Panc1 (cell line): ENCODE results near the gene EVX2. TPM values are rescaled to one million over a fixed set of nuclear protein-coding genes. Genes with fewer than 3 reads are reported as not detected.

Experiments used
- ATAC-seq: fragments of 200-7000 bp; cut with Tn5 transposase; 2 replicates; pipeline ENCODE4 v1.9.1; 2020; ENCODE audit warnings: mild to moderate bottlenecking, moderate library complexity
- BruUV-seq: library from RNA; stranded (reverse); fragments of 400-500 nt; replicated peaks from 2 replicates; lab custom pipeline; 2021; lab: Mats Ljungman, UMichigan
- CTCF ChIA-PET: fragments of 300-600 bp; sonication (Branson Sonifier 250); formaldehyde crosslinking; loops from one replicate; lab custom pipeline; 2022; ENCODE audit warnings: antibody characterized with exemption; lab: Charles Lee
- POLR2A ChIA-PET: fragments of 300-600 bp; sonication (Branson Sonifier 250); formaldehyde crosslinking; loops from one replicate; lab custom pipeline; 2022; ENCODE audit warnings: antibody characterized with exemption; lab: Charles Lee
- DNase-seq: peaks from one replicate; pipeline ENCODE4 v3.0.0-alpha.2; 2010; ENCODE audit warnings: low read depth, low spot score
- H3K27ac ChIP-seq: 2 replicates; pipeline ENCODE4 v1.5.1; 2011; ENCODE audit warnings: mild to moderate bottlenecking, low read length, inconsistent platforms
- H3K27me3 ChIP-seq: fragments of 200-500 bp; sonication (Bioruptor generic); 2 replicates; pipeline ENCODE4 v1.6.0; 2014; ENCODE audit warnings: low read length, inconsistent platforms; ENCODE audit not compliant: control insufficient read depth, insufficient read depth
- H3K36me3 ChIP-seq: fragments of 200-500 bp; sonication (Bioruptor generic); 2 replicates; pipeline ENCODE4 v1.5.1; 2014; ENCODE audit warnings: inconsistent platforms, mild to moderate bottlenecking, low read length, moderate library complexity; ENCODE audit not compliant: control insufficient read depth, insufficient read depth
- H3K4me1 ChIP-seq: 2 replicates; pipeline ENCODE4 v1.5.1; 2011; ENCODE audit warnings: inconsistent platforms, mild to moderate bottlenecking, low read length, moderate library complexity; ENCODE audit not compliant: control insufficient read depth, insufficient read depth
- H3K4me3 ChIP-seq, 2 experiments: 2 replicates each; pipeline ENCODE4 v1.5.1; 2011 to 2012; ENCODE audit warnings: low read depth in 2 of 2, low read length in 2 of 2, mild to moderate bottlenecking in 2 of 2, inconsistent platforms in 1 of 2, moderate library complexity in 1 of 2
- H3K9me3 ChIP-seq: fragments of 200-500 bp; sonication (Bioruptor generic); 2 replicates; pipeline ENCODE4 v1.5.1; 2014; ENCODE audit warnings: low read depth, mild to moderate bottlenecking, inconsistent platforms, low read length, moderate library complexity; ENCODE audit not compliant: control insufficient read depth, insufficient read depth
- POLR2AphosphoS5 ChIP-seq: IDR thresholded peaks from 2 replicates; pipeline ENCODE4 v1.6.1; 2012; ENCODE audit warnings: mild to moderate bottlenecking, low read depth, low read length, moderate library complexity
- REST ChIP-seq, 2 experiments: IDR thresholded peaks; 2 replicates each; pipeline ENCODE4 v1.6.1; 2011 to 2012; ENCODE audit warnings: low read depth in 2 of 2, control low read depth in 1 of 2, low read length in 1 of 2, mild to moderate bottlenecking in 1 of 2, moderate library complexity in 1 of 2; ENCODE audit not compliant: insufficient read depth in 1 of 2
- SIN3A ChIP-seq: IDR thresholded peaks from 2 replicates; pipeline ENCODE4 v1.6.1; 2012; ENCODE audit warnings: low read depth, mild to moderate bottlenecking, low read length, moderate library complexity, borderline replicate concordance; ENCODE audit not compliant: insufficient read depth
- TCF7L2 ChIP-seq: IDR thresholded peaks from 2 replicates; pipeline ENCODE4 v1.6.1; 2011; ENCODE audit warnings: mild to moderate bottlenecking, low read depth, low read length, inconsistent platforms
- in situ Hi-C: cut with HindIII; loops from 2 replicates; pipeline ENCODE4 v1.10.0; 2016; ENCODE audit warnings: low sequenced_read_pairs, low pct_unique_long_range_greater_than_20kb
- intact Hi-C: fragments of 100-400 bp; cut with micrococcal nuclease; formaldehyde crosslinking; loops from one replicate; pipeline ENCODE4 v1.10.0; 2022; ENCODE audit not compliant: unreplicated experiment
- total RNA-seq: library from RNA; stranded (reverse); gene quantifications from one replicate; pipeline ENCODE4 v1.2.1, GENCODE V29; 2021; ENCODE audit not compliant: unreplicated experiment
- TF ChIP-seq, protein P1 (sequence below): fragments of 450-650 bp; IDR thresholded peaks from 2 replicates; pipeline ENCODE4 v1.5.1; 2017; ENCODE audit warnings: mild to moderate bottlenecking

The EVX2 gene
- total RNA-seq, 1 experiment from 2014 or later = not detected

GRCh38 chr2:176132205-176133171 is 48.7 kb upstream of the EVX2 start:
- no peaks in the 10 kb centered on the region for H3K27me3 ChIP-seq
- peak overlapping the region; percentile 35 to 47 for H3K4me3 ChIP-seq
- CTCF ChIA-PET = interaction anchor here (1.7 kb wide), 1 partner anchor 323 kb away, joined by 18 read pairs; no protein-coding TSS in a partner anchor
- H3K36me3 ChIP-seq = no peaks in the 10 kb centered on the region
- no TSS peak for BruUV-seq
- POLR2A ChIA-PET = interaction anchor here (0.6 kb wide), 1 partner anchor 1127 kb away, joined by 4 read pairs; no protein-coding TSS in a partner anchor
- DNase-seq (no peak), ATAC-seq (peak; percentile 47)
- intact Hi-C loops (no loop called here), in situ Hi-C loops (no loop called here)
- H3K27ac ChIP-seq = peak overlapping the region; percentile 76
- peaks cover 14% of the 10 kb centered on the region for H3K4me1 ChIP-seq
- TF ChIP-seq, protein P1, sequence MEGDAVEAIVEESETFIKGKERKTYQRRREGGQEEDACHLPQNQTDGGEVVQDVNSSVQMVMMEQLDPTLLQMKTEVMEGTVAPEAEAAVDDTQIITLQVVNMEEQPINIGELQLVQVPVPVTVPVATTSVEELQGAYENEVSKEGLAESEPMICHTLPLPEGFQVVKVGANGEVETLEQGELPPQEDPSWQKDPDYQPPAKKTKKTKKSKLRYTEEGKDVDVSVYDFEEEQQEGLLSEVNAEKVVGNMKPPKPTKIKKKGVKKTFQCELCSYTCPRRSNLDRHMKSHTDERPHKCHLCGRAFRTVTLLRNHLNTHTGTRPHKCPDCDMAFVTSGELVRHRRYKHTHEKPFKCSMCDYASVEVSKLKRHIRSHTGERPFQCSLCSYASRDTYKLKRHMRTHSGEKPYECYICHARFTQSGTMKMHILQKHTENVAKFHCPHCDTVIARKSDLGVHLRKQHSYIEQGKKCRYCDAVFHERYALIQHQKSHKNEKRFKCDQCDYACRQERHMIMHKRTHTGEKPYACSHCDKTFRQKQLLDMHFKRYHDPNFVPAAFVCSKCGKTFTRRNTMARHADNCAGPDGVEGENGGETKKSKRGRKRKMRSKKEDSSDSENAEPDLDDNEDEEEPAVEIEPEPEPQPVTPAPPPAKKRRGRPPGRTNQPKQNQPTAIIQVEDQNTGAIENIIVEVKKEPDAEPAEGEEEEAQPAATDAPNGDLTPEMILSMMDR = no peak
- no peak for TF ChIP-seq POLR2AphosphoS5
- no peak for TF ChIP-seq SIN3A
- TF ChIP-seq TCF7L2 = no peak
- TF ChIP-seq REST (IDR thresholded peaks at IDR 0.05; ENCODE audit: insufficient read depth in 1 of 2, low read depth in 2 of 2, low read length in 1 of 2) = no peak
- no peaks in the 10 kb centered on the region for H3K9me3 ChIP-seq

GRCh38 chr2:176131848-176132158 is 48.0 kb upstream of the EVX2 start:
- intact Hi-C loops = no loop called here
- H3K4me3 ChIP-seq = peak overlapping the region; percentile 35 to 47; a peak in 3 of 4 replicates
- H3K4me1 ChIP-seq = peaks cover 20% of the 10 kb centered on the region
- no peaks in the 10 kb centered on the region for H3K27me3 ChIP-seq
- no peaks in the 10 kb centered on the region for H3K9me3 ChIP-seq
- BruUV-seq = no TSS peak
- ChIA-PET CTCF (interaction anchor here (1.7 kb wide), 1 partner anchor 323 kb away, joined by 18 read pairs; no protein-coding TSS in a partner anchor), POLR2A (no interaction called here)
- no peaks in the 10 kb centered on the region for H3K36me3 ChIP-seq
- no peak for ATAC-seq
- DNase-seq = no peak
- peak overlapping the region; percentile 76 for H3K27ac ChIP-seq
- TF ChIP-seq TCF7L2 (no peak), POLR2AphosphoS5 (no peak), REST (IDR thresholded peaks at IDR 0.05; ENCODE audit: insufficient read depth in 1 of 2, low read depth in 2 of 2, low read length in 1 of 2) (no peak), SIN3A (no peak)
- TF ChIP-seq, protein P1 = no peak
- in situ Hi-C loops = no loop called here
